Skeletal muscle cell (primary cell): ENCODE data around the gene SHISA3.

ENCODE experiments used
- DNase-seq: peaks from one replicate; pipeline ENCODE4 v3.0.0-alpha.2; 2010; ENCODE audit warnings: low read depth
- H3K4me3 ChIP-seq: 2 replicates; pipeline ENCODE4 v1.5.1; 2011; ENCODE audit warnings: low read depth, mild to moderate bottlenecking, control low read depth, low read length, moderate library complexity

The SHISA3 gene

DNA sequence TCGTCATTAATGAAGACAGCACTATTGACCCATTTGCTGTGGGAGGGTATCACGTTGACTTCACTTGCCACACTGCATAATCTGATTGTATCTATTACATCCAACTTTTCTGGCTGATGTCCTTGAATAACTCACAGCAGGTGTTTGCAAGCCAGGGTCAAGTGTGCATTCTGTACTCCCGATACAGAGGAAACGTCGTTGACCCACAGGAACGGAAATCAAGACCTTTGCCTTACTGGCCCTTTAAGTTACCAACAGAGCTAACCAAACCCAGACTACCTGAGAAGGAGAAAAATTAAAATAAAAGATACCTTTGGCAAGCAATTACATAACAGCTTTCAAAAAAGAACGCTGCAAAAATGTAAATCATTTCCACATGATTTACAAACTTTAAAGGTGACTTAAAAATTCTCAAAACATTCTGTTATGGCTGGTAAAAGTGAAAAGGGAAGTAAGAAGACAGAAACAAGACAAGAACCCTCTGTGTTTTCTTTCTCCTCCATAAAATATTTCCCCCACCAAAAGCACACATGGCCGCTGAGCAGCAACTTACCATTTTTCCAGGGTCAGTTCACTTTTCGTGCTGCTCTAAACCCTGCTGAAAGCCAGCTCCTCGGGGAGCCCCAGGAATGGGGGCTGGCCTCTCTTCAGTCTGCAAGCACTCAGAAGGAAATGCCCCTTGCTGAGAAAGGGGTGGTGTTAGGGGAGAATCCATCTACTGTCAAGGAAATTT is 6.5 kb upstream of the SHISA3 start:
- DNase-seq, result no peak
- H3K4me3 ChIP-seq, result no peak overlapping the region

DNA sequence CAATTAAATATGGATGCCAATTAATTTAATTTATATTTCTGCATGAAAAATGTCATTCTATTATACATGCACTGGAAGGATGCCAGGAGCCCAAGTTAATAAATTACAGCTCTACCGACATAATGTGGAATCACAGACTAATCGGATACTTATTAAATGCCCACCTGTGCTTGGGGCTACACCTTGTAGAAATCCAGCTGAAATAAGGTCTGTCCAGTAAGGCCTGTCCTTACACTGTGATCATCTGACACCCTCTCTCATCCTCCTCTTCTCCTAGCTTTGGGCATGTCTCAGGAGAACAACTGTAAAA is 6.0 kb upstream of the SHISA3 start:
- no peak for DNase-seq

DNA sequence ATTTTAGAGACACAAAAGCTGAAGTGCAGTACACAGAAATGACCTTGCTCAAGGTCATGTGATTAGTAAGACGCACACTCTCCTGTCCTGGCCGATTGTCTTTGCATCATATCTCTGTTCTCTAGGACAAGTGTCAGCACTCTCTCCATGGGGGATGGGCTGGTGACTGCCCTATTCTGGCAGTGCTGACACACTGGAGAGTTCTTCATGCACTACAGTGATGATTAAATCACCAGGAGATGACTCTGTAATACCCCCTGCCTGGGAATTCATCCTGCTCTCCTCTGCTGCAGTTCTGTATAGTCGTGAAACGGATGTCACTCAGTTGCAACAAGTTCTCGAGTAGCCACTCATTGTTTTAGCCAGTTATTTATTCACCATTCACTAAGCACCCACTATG is 5.3 kb upstream of the SHISA3 start:
- DNase-seq, result no peak
- H3K4me3 ChIP-seq, result no peak overlapping the region

More for the DNA sequence above, 6.0 kb upstream of the SHISA3 start:
- H3K4me3 ChIP-seq, result no peak overlapping the region

DNA sequence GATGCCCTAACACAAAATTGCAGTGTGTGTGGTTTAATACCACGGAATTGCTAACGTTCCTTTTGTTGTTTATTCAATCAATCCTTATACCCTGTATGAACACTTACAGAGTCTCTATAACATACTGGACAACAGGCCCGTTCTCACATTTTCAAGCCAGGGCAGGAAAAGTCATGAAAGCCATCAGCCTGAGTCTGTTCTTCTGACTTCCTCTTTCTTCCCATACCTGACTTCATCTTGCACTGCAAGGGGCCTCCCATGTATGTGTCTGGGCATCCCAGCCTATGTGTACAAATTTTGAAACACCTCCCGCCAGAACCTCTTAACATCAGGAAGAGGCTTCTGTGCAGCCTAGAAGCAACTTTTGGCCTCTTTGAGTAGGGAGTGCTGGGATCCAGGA is 4.9 kb upstream of the SHISA3 start:
- H3K4me3 ChIP-seq, result no peak overlapping the region
- no peak for DNase-seq

DNA sequence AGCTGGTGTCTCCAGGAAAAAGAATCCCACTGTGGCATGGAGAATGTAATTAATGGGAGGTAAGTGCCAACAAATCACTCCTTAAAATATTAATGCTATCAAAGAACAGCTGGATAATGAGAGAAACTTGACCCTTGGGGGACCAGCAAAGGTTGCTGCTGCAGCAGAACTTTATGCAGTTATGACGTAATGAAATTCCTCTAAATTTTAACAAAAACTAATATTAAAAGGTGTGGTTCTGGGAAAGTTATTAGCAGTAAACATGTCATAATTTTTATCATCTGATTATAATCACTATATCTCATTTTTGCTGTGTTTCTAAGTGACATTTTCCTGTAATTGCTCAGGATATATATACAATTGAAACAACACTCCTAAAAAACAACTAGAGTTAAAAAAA is 1.7 kb upstream of the SHISA3 start:
- DNase-seq, result no peak
- H3K4me3 ChIP-seq, result no peak overlapping the region

DNA sequence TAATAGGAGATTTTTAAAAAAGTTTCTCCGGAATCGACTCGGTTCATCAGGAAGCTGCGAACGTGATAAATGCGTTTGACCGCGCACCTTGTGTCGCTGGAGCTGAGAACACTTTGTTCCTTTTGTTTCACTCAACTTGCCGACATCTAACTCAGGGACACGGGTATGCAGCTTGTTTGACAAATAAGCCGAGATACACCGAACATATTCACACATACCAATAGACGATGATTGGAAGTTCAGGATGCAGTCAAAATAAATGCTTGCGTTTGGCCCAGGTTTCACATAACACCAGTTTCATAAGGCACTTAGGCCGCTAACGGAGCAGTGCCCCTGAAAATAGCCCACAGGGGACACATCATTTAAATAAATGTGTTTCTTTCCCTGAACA is 932 bp upstream of the SHISA3 start:
- H3K4me3 ChIP-seq, result no peak overlapping the region
- no peak for DNase-seq

DNA sequence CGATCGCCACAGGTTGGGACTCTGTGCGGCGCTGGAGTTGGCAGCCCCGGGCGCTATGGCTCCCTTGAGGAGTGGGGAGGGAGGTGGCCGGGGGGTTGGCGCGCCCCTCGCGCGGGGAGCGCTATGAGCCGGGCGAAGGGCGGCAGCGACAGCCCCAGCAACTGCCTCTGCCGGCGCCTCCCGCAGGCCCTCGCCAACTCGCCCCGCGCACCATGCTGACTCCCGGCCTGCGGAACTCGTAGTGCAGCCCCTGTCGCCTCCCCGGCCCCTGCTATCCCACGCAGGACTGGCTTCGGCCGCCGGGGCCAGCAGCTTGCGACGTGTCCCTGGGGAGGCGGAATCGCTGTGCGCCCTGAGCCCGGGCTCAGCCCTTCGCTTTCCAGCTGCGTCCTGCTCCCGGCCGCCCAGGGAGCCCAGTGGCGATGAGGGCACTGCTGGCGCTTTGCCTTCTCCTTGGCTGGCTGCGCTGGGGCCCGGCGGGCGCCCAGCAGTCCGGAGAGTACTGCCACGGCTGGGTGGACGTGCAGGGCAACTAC is 415 bp downstream of the SHISA3 start:
- peak overlapping the region; percentile 49 for H3K4me3 ChIP-seq
- DNase-seq, result no peak

DNA sequence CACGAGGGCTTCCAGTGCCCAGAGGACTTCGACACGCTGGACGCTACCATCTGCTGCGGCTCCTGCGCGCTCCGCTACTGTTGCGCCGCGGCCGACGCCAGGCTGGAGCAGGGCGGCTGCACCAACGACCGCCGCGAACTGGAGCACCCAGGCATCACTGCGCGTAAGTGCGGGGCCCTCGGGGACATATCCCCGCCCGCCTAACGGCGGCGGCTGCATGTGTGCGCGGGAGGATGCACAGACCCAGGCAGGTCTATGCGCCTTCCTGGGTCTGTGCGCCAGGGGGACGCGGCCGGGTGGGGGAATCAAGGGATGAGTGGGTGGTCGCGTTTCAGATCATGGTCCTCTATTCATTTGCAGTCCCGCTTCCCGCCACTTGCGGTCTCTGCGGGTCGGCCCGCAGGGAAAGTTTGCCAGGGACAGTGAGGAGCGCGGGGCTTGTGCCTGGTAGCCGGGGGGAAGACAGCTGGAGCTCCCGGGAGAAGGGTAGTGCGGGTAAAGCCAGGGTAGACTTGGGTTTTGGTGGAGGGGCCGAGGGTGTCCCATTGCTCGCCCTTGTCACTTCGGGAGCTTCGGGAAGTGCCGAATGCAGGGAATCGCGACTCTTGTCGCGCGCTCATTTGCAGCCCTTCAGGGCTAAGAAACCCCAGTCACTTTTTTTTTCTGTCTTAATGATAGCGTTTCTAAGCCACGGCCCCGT is 1.0 kb downstream of the SHISA3 start:
- DNase-seq, result no peak
- H3K4me3 ChIP-seq, result peak overlapping the region; percentile 49

DNA sequence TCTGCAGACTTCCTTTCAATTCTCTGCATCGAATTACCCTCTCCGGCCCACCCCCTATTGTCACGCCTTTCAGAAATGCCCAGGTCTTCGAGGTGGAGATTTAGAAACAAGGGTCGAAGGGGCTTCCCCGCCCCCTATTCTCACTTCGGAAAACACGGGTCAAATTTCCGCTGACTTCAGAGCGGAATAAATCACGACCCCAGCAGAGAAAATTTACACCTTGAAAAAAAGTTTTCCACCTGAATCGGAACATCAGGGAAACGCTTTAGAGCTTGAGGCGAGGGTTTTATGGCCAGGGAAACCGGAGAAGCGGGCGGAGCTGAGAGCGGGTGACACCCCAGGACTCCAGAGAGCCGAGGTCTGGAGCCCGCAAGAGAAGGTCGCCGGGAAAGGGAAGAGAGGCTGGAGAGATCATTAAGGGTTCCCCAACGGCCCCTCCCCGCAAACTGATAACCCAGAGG is 1.6 kb downstream of the SHISA3 start:
- no peak for DNase-seq
- H3K4me3 ChIP-seq, result peak overlapping the region; percentile 0

DNA sequence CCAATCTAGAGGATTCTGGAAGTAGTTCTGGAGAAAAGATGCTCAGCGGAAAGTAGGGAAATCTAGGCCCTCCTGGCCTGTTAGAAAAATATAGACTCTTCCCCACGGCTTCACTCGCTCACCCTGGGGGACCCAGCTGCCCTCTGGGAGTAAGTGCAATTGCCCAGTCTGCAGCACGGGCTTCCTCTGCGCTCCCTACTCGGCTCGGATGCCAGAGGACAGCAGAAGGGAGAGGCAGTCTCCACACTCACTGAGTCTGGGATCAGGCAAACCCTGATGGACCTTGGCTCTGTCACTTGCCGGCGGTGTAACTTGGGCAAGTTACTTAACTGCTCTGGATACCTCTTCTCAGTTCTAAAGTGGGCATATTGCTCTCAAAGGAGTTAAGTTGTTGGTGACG is 2.1 kb downstream of the SHISA3 start:
- H3K4me3 ChIP-seq, result no peak overlapping the region
- no peak for DNase-seq

DNA sequence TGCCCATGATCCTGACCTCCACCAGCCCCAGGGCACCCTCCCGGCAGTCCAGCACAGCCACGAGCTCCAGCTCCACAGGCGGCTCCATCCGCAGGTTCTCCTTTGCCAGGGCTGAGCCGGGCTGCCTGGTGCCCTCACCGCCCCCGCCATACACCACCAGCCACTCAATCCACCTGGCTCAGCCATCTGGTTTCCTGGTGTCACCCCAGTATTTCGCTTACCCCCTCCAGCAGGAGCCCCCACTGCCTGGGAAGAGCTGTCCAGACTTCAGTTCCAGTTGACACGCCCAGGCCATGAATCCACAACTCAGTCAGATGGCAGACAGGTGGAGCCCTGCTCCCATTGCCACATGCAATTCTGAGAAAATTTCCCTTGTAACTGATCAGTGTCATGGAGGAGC is 3.9 kb downstream of the SHISA3 start:
- H3K4me3 ChIP-seq, result no peak overlapping the region
- no peak for DNase-seq

DNA sequence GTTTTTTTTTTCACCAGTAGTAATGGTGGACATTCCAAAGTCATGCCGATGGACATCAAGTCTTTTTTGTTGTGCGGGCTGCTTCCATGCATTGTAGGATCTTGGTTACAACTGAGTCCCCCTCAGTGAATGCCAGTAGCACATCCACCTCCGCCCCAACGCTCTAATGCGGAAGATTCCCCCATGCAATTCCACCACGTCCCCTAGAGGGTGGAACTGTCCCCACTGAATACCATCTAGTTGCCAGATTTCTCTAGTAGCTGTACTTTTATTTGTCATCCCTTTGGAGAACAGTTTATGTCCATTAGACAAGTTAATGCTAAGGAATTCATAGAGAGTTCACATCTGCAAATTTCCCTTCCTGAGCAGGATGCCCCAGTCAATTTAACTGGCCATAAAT is 6.7 kb downstream of the SHISA3 start:
- no peak overlapping the region for H3K4me3 ChIP-seq
- no peak for DNase-seq

DNA sequence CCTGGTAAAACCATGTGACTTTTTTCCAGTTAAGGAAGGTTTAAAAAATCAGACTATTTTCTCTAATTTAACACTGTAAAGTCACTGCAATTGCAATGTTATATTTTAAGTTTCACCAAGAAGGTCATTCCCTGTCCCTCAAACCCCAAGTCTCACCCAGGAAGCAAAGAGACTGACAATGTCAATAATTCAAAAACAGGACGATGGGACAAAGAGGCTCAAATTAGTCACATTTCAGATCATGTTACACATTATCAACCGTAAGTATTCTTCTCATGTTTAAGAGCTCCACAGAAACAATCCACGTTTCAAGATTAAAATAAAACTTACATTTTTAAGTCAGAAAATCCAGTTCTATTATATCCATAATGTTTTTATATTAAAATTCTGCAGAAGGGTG is 13.2 kb downstream of the SHISA3 start:
- no peak overlapping the region for H3K4me3 ChIP-seq
- DNase-seq, result no peak

DNA sequence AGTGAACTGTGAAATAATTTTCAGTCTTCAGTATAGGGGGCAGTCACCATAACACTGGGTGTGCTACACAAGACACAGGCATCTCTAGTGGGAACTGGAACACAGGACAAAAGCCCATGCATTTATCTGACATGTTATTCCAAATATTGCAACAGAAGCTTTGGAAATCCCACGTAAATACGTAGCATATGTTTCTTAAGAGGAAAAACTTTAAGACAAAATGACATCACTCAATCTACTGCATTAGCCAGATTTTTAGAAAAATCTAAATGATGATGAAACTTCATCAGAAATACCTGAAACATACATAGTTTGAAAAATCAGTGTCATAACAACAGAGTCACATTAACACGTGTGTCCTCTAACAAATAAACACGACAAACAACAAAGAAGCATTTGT is 14.5 kb downstream of the SHISA3 start:
- DNase-seq, result peak; percentile 19
- no peak overlapping the region for H3K4me3 ChIP-seq

DNA sequence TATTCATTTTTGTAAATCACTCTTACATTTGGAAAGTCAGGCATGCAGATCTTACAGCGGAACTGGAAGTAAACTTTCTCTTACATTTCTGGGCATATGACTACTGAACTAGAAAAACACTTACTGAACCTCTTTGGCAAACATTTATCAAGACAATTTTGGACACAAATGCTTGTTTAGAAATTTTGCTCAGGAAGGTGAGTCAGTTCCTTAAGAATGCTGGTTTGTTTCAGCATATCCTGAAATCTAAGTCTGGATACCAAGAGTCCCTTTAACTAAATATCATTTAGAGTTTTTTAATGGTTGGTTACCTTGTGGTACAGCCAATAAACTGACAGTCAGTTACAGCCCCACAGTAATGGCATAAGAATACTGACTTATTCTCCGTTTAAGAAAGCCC is 15.0 kb downstream of the SHISA3 start:
- no peak overlapping the region for H3K4me3 ChIP-seq
- DNase-seq, result peak; percentile 70

DNA sequence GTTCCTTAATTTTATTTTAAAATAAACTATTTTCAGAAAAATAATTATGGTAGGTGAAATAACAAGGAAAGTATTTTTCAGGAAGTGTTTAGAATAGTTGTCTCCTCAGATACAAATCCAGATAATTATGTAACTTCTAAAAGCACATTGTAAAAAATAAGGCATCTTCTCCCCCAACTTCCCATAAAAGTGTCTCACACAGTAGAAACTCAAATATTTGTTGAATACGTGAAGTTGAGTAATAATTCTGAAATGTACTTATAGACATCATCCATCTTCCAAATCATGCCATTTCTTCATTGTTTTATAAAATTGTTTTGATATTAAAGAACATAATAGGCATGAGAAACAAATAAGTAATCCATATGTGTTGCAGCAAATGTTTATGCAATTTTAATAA is 18.0 kb downstream of the SHISA3 start:
- H3K4me3 ChIP-seq, result no peak overlapping the region
- DNase-seq, result no peak

DNA sequence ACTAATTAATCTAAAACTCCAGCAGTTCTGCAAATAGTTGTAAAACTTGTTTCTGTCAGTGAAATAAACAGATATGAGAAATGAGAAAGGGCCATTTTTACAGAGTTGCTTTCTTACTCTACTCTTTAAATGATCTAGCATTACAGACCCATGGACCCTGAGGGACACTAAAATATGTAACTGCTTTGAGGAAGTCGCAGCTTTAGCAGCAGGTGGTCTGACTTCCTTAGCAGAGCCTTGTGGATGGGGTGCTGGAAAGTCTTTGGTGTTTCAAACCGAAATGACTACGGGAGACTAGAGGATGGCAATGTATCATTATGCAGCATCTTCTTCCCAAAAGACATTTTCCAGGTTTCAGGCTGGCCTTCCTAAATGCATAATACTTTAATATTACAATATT is 18.7 kb downstream of the SHISA3 start:
- no peak for DNase-seq
- no peak overlapping the region for H3K4me3 ChIP-seq

DNA sequence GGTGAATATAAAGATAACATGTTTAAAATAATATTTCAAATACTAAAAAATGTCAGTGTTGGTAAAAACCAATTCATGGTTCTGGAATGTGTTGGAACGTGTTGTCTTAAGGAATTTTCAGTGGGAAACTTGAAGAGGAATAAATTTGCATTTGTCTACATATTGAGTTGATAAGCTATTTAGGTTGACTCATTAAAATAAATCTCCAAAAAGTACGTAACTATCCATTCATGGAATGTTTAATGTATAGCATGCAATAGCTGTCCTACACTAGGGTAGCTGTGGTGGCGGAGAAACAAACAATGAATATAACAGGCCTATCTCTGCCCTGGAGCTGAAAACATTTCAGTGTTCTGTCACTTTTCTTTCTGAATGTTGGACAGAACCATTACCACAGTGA is 20.3 kb downstream of the SHISA3 start:
- no peak for DNase-seq
- no peak overlapping the region for H3K4me3 ChIP-seq

DNA sequence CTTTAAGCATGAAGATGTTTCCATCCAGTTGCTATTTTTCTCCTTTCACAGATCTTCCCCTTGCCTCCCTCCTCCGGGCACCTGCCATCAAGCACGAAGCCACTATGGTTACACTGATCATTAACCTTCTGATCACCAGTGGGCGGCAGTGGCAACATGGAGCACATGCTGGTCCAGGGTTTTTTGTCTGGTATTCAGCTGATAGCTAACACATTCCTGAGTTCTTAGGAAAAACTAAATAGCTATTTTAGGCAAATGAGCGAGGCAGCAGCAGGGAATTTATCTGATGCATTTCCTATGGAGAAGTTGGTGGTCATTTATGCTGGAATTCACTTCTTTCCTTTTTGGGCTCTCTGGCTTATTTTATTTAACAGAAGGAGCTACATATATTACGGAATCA is 22.9 kb downstream of the SHISA3 start:
- H3K4me3 ChIP-seq, result no peak overlapping the region
- DNase-seq, result no peak

DNA sequence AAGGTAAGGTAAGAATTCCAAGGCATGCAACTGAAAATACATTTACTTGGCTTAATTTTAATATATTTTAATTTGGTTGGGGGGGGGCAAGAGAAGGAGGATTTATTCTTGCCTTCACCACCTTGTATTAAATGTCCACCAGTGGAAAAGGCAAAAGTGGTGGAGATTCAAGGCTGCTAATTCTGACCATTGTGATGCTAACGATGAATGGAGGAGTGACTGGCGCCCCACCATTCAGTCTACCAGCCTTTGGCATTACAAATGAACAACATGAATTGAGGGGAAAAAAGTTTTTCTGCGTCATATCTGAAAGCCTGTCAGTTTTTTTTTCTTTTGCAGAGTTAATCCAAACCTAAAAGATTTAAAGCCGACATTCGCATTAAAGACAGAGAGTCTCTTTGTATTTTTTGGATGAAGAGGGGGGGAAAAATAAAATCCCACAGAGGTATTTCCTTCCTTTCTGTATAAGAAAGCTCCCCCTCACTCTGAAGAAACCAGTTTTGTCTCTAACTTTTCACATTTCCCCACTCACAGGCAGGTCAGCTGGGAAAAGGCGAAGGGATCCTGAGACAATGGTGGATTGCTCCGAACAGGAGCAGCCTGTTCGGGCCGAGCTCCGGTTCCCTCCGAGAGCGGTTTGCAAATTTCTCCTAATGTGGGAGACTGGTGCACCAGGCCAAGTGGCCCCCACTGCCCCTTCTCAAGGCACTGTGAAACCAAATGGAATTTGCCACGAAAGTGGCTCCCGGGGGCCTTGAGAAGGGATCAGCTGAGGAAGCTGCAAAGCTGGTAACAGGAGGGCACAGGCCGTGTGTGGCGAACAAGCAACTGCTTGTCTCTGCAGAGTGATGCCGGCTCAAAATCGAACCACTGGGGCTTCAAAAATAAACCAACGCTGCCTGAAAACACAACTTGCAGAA is 28.1 kb downstream of the SHISA3 start:
- H3K4me3 ChIP-seq, result no peak overlapping the region
- no peak for DNase-seq
